GM12875 (cell line): ENCODE results near the gene APMAP.

Experiments used
- H3K4me3 ChIP-seq: one replicate; pipeline ENCODE4 v1.5.1; 2011; ENCODE audit warnings: low read depth, low read length, control low read depth
- CTCF ChIP-seq: IDR thresholded peaks from 2 replicates; pipeline ENCODE4 v1.5.1; 2011; ENCODE audit warnings: low read depth, mild to moderate bottlenecking, control low read depth, inconsistent platforms, low read length, moderate library complexity, borderline replicate concordance; ENCODE audit not compliant: insufficient read depth

The APMAP gene

GRCh38 chr20:24963672-24964505 is 28.7 kb downstream of the APMAP start:
- no peak overlapping the region for H3K4me3 ChIP-seq
- no peak for TF ChIP-seq CTCF

- TF ChIP-seq CTCF = no peak
- no peak overlapping the region for H3K4me3 ChIP-seq
Measured at GRCh38 chr20:24962510-24962909, 30.0 kb downstream of the APMAP start.

- no peak overlapping the region for H3K4me3 ChIP-seq
- no peak for TF ChIP-seq CTCF
Measured at GRCh38 chr20:24962182-24962492, 30.4 kb downstream of the APMAP start.

GRCh38 chr20:24961384-24962181 is 31.0 kb downstream of the APMAP start:
- H3K4me3 ChIP-seq = no peak overlapping the region
- TF ChIP-seq CTCF = no peak

- no peak overlapping the region for H3K4me3 ChIP-seq
- no peak for TF ChIP-seq CTCF
Measured at GRCh38 chr20:24960861-24961260, 31.7 kb downstream of the APMAP start.

- no peak for TF ChIP-seq CTCF
- no peak overlapping the region for H3K4me3 ChIP-seq
Measured at GRCh38 chr20:24960302-24960801, 32.2 kb downstream of the APMAP start.
